Left renal pelvis (tissue), 4 donors: ENCODE measurements around the gene ABCA1. TPM values are rescaled to one million over a fixed set of nuclear protein-coding genes. Genes with fewer than 3 reads are reported as not detected.

Source experiments
- DNase-seq, 4 donors: peaks; one replicate each; pipeline ENCODE4 v3.0.0-alpha.2; 2013; ENCODE audit warnings: low read depth in 4 of 4, low spot score in 3 of 4
- polyA plus RNA-seq, 4 donors: library from polyadenylated mRNA; unstranded; fragments of 120-200 nt; gene quantifications; one replicate each; pipeline ENCODE4 v1.2.1, GENCODE V29; 2013; ENCODE audit not compliant: insufficient read length in 4 of 4

Gene ABCA1
- polyA plus RNA-seq, 4 donors, result 8.7 to 17.5 (median 9.5) TPM

DNA sequence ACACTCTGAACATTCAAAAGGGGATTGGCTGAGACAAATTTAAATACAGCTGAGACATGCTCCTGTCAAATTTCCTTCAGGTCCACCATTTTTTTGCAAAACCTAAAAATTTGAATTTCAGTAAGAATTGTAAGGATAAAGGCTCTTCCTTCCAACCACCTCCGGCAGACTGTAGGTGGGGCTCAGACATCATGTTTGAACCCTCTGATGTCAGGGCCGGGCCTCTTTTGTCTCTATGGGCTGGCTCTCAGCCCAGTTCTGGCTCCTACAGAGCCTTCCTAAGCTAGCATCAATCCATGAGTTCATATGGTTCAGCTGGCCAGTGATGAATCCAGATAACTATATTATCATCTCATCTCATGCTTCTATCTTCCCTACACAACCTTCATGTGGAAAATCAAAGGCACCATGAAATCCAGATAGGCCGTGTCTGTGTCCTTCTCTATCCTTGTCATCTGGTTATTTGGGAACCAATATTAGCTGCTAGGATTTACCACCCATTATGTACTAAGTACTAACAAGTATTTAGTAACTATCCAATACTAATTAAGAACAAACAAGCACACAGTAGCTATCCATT lies 119.8 kb downstream of the ABCA1 start:
- peak in 1 of 4 donors; percentile 3 for DNase-seq

DNA sequence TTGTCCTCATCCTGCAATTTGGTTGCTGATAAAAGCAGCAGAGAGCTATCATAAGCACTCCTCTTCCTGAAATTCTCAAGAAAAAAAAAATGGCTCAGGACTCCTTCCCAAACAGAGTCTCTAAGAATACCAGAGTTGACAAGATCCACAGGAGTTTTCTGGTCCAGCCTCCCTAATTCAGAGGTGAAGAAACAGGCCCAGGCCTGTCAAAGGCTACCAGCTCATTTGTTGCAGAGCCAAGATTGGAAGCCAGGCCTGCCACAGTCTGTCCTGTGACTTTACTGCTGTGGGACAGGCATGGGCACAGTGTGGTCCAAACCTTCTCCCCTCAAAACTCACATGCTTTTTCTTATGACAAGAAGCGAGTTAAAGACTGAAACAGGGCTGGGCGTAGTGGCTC lies 122.5 kb downstream of the ABCA1 start:
- no peak for DNase-seq

- DNase-seq, result no peak
These were observed 125.0 kb downstream of the ABCA1 start for GRCh38 chr9:104802906-104803305.

DNA sequence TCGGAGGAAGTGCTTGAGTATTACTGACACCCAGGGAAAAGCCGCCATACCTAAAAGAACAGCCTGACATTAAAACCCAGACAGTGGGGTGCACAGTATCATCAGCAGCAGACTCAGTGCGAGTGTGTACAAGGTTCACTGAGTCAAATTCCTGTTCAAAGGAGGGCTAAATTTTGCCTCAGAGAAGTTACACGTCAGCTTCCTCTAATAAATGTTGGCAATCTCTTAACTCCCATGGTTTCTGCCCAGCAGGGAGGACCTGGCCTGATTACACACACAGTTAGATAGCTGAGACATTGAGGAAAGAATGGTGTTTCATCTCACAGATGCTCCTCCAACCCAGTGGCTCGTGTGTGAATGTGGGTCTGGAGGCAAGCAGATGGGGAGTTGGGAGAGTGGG lies 125.8 kb downstream of the ABCA1 start:
- DNase-seq, result no peak

DNA sequence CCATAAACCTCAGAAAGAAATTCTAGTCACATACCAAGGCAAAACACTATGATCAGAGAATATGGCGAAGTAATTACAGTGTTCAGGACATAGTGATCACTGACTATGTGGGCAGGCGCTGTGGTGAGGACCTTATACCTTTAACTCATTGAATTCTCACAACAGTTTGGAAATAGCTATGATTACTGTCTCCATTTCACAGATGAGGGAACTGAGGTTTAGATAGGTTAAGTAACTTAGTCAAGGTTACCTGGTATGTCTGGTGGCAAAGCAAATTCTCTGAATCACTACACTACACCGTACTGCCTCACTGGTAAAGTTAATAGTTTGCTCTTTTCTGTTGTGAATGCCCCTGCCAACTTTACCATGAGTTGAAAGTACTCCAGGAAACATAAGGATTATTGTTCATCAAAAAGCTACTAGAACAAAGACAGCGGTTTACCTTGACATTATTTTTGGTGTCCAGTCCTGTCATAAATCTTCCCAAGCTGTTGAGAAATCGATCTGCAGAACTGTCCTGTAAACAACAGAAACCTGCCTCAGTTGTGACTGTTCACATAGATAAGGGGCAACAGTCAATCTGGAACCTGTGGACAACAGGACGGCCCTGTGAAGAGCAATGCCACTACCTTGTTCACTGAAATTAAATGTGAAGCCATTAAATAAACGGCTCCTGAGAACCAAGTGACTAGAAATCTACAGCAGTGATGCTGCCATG lies 127.7 kb downstream of the ABCA1 start:
- DNase-seq, result no peak

DNA sequence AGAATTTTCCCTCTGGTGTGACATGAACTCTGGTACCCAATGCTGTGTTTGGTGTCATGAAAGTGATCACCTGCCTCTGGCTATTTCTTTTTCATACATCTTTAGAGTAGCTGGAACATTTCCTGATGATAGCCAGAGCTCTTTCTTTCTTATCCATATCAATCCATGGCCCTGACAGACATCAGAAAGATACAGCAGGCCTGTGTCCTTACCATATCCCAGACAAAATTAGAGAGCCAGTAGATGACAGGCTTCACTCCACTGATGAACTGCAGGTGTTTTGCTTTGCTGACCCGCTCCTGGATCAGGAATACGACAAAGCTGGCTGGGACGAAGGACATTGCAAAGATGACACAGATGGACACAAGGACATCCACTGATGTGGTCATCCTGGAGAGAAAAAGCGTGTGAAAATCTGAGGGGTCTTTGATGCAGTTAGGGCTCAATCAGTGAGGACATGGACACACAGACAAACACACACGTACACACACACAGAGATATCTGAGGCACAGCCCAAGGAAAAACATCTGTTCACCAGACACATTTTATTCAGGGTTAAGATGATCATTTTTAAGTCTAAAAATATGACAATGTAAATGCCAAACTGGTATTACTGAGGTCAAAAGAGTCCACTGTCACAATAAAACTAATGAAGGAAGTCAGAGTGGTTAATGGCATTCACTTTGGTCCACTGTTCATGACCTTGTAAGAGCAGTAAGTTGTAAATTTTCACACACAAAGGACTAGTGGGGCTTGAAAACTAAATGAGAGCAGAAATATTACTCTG lies 129.6 kb downstream of the ABCA1 start:
- DNase-seq, result no peak

DNA sequence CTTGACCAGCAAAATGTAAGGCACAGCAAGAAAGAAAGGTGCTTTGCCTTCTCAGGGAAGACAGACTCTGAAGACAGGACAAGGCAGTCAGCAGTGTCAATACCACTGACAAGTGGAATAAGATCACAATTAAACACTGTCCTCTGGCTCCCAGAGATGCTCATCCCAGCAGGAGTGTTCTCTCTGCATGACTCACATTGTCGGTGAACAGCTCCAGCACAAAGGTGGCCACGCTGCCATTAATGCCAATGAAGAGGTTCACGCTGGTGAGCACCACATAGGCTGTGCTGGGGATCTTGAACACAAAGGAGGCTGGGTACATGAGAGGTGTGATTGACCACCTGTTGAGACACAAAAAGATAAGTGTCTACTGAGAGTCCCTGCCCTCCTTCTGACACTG lies 132.1 kb downstream of the ABCA1 start:
- DNase-seq, result no peak

DNA sequence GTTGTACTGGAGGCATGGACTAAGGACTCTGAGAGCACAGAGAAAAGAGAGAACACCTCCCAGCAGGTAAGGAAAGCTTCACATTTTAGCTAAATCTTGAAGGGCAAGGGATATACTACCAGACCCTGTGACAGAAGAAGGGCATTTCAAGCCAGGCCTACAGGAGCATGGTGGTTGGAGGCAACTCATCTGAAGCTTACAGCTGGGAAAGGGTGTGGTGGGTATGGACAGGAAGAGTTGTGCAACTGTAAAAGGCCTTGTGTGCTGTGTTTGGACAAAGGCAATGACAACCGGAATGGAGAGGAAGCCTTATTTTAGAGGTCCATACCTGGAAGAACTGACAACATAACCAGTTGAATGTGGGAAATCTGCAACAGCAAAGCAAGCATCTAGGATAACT lies 132.9 kb downstream of the ABCA1 start:
- DNase-seq, result no peak

- DNase-seq, result no peak
These were observed 133.9 kb downstream of the ABCA1 start for GRCh38 chr9:104794070-104794469.

- no peak for DNase-seq
These were observed 139.7 kb downstream of the ABCA1 start for GRCh38 chr9:104788251-104788650.

DNA sequence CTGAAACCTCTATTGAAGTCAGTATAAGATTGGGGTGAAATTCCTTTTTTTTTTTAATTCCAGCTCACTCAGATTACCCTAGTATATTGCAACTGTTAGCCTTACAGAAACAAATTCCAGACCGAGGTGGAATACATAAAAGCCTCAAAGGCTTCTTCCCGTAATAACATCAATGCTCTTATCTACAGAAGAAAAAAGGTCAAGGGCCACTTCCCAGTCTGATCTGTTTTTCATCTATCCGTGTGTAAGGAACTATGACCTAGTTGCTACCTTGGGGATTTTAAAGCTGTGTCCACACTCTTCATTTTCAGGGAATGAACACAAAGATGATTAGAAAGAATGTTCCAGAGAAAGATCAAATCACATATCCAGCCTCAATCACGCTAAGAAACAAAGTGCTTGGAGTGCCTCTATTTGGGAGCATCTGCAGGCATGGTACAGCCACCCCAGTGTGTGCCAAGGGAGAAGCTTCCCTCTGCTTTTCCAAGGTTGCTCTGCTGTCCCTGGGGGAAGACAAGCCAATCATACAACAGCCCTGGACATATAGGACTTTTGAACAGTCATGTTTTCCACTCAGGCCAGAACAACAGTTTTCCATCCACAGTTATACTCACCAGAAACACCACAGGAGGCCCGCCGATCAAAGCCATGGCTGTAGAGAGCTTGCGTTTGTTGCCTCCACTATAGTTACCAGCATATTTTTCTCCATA lies 140.5 kb downstream of the ABCA1 start:
- DNase-seq, result no peak

GRCh38 chr9:104786293-104786692 lies 141.7 kb downstream of the ABCA1 start:
- DNase-seq, result no peak

DNA sequence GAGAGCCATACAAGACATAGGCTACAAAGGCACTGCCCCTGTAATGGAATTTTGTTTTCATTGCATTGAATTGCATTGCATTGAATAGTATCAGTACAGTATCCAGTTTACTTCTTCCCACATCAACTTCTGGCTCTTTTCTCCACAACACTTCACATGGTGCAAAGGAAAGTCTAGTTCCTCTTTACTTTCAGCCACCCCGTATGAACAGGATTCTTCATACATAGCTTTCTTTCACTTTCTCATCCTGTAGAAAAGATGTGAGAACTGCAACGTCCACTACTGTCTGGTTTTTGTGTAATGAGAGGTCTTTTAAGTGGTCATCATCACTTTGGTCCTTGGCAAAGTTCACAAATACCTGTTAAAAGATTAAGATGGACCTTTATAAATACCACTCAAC lies 143.9 kb downstream of the ABCA1 start:
- DNase-seq, result no peak

DNA sequence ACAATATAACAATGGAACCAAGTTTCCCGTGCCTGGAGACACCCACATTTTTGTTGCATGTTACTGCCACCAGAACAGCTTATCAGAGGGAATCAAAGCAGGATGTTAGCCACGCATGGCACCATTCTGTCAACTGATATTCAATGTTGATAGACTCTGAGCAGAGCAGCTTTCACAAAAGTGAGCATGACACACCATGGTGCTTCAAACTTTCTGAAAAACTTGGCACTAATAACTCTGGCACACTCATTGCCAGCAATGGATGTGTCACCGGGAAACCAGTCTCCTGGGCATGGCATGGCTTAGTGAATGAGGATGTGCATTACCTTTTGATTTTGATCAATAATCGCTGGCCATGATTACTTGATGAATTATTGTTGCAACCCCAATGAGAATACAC lies 144.4 kb downstream of the ABCA1 start:
- no peak for DNase-seq

DNA sequence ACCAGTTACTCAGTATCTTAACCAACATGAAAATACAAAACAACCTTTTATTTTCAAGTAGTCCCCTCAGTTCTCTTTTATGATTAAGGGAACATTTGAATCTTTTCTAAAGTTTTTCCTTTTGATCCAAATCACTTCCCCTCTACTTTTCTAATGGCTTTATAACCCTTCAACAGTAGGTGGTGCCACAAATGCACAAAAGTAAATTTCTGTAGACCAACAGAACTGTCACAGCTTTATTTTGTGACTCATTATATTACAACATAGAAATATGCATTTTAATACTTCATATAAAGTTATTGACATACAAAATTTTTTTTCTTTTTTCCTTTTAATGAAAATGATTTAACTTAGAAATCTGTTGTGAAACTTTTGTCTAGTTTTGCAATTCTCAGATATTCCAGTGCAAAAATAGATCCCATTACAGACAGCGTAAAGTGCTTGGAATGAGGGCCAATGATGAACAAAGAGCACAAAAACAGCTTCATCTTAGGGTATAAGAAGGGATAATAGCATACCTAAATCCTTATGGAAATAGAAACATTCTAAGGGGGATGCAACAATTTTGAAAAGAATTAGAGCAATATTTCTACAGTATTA lies 147.1 kb downstream of the ABCA1 start:
- no peak for DNase-seq

GRCh38 chr9:104779946-104780535 lies 147.9 kb downstream of the ABCA1 start:
- DNase-seq, result no peak

DNA sequence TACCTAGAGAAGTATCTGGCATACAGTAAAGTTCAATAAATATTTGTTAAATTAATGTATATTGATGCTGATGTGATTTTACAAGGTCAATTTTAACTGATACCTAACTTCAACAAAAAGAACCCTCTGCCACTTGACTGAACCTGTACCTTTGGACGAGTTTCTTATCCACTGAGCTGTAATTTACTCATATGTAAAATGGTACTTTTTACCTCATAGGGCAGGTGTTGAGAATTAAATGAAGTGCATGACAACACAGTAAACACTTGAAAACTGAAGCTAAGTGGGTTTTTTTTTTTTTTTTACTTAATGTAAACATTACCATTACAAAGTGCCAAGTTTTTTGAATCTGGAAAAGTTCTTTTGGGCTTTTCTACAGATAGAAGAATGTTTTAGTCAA lies 148.6 kb downstream of the ABCA1 start:
- DNase-seq, result no peak

- no peak for DNase-seq
These were observed 149.2 kb downstream of the ABCA1 start for GRCh38 chr9:104778802-104779201.

GRCh38 chr9:104776797-104777196 lies 151.2 kb downstream of the ABCA1 start:
- DNase-seq, result no peak

DNA sequence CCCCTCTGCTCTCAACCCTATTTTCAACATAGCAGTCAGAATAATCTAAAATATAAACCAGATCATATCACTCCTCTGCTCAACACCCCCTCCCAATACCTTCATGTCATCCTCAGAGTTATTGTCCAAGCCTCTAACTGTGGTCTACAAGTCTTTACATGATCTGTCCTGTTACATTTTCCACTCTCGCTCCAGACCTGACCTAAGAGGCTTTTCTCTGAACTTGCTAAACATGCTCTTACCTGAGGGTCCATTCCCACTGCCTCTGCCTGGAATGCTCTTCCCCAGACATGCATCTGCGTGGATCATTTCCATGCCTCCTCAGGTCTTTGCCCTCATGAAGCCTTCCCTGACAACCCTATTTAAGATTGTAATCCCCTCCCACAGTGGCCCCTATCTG lies 152.0 kb downstream of the ABCA1 start:
- DNase-seq, result no peak

- DNase-seq, result no peak
These were observed 152.4 kb downstream of the ABCA1 start for GRCh38 chr9:104775574-104775936.
